PFSK-1 (cell line): ENCODE measurements around the gene TMEM233.

ENCODE experiments used
- POLR2AphosphoS5 ChIP-seq: IDR thresholded peaks from 2 replicates; pipeline ENCODE4 v1.6.1; 2012; ENCODE audit warnings: low read depth, mild to moderate bottlenecking, control low read depth, low read length, moderate library complexity
- TAF1 ChIP-seq: IDR thresholded peaks from 2 replicates; pipeline ENCODE4 v1.6.1; 2012; ENCODE audit warnings: low read length, control low read depth, borderline replicate concordance; ENCODE audit not compliant: insufficient read depth

DNA sequence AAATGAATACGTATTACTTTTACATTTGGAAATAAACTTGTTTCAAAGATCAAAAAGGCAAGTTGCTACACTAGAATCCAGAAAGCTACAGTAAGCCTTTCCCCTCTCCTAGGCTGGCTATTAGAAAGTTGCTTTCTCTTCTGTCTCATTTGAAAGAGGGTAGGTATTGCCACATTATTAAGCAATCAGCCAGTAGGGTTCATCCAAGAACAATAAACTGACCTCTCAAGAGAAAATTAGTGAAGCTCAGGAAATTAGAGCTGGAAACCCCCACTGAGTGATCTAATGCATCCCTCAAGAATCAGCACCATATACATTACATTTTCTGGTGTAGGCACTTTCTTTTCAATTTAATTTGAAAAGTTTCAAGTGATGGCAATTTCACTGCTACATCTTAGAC lies 4.5 kb upstream of the TMEM233 start:
- TF ChIP-seq POLR2AphosphoS5 (no peak), TAF1 (no peak)
